AG04450 (cell line): Measurements from ENCODE around the gene ZNF574. TPM values are rescaled to one million over a fixed set of nuclear protein-coding genes. Genes with fewer than 3 reads are reported as not detected.
"Not testable (repeated sequence)": the region's sequence is repeated elsewhere in the genome, so short reads cannot be mapped to it uniquely, and the experiment has no call there.

Experiments
- CTCF ChIA-PET: fragments of 300-600, 350-600 bp; formaldehyde crosslinking; extraction: SDS; loops from one replicate; lab custom pipeline; 2022; ENCODE audit warnings: antibody characterized with exemption, inconsistent platforms; lab: Charles Lee
- POLR2A ChIA-PET: fragments of 350-600 bp; formaldehyde crosslinking; extraction: SDS; loops from one replicate; lab custom pipeline; 2021; ENCODE audit warnings: antibody characterized with exemption, inconsistent platforms; lab: Yijun Ruan, JAX
- DNase-seq: peaks from one replicate; pipeline ENCODE4 v3.0.0-alpha.2; 2011; ENCODE audit warnings: low read depth, low spot score
- H3K27ac ChIP-seq: one replicate; pipeline ENCODE4 v1.5.1; 2012; ENCODE audit warnings: low read depth, low read length, control low read depth
- H3K27me3 ChIP-seq: one replicate; pipeline ENCODE4 v1.6.0; 2012; ENCODE audit warnings: low read length; ENCODE audit not compliant: control insufficient read depth, insufficient read depth
- H3K4me3 ChIP-seq: 2 replicates; pipeline ENCODE4 v1.5.1; 2011; ENCODE audit warnings: mild to moderate bottlenecking, low read depth, low read length, control low read depth
- H3K9me3 ChIP-seq: 2 replicates; pipeline ENCODE4 v1.5.1; 2012; ENCODE audit warnings: low read length; ENCODE audit not compliant: control insufficient read depth, insufficient read depth
- CTCF ChIP-seq: IDR thresholded peaks from 2 replicates; pipeline ENCODE4 v1.5.1; 2011; ENCODE audit warnings: low read depth, low read length, control low read depth, inconsistent platforms
- polyA plus RNA-seq: library from polyadenylated mRNA; depleted of rRNA; stranded (reverse); fragments of >200 nt; gene quantifications from 2 replicates; pipeline ENCODE4 v1.2.3, GENCODE V29; 2011

ZNF574 gene
- polyA plus RNA-seq, 1 experiment = 5.5 TPM

- Histone ChIP-seq H3K27me3 (peaks cover 11% of the 10 kb centered on the region), H3K4me3 (no peak overlapping the region), H3K9me3 (no peaks in the 10 kb centered on the region), H3K27ac (no peak overlapping the region)
- POLR2A ChIA-PET = no interaction called here
- TF ChIP-seq CTCF = no peak
- CTCF ChIA-PET = interaction anchor here (1.8 kb wide), 1 partner anchor 9 kb away, joined by 7 read pairs; no protein-coding TSS in a partner anchor
- DNase-seq = no peak
These were observed 43.5 kb upstream of the ZNF574 start for GRCh38 chr19:42032431-42032830.

- TF ChIP-seq CTCF = no peak
- DNase-seq = no peak
- Histone ChIP-seq H3K27me3 (peaks cover 14% of the 10 kb centered on the region), H3K27ac (no peak overlapping the region), H3K4me3 (no peak overlapping the region), H3K9me3 (no peaks in the 10 kb centered on the region)
- ChIA-PET CTCF (interaction anchor here (1.2 to 2.1 kb wide), 3 partner anchors 10 to 83 kb away, joined by 5 to 8 read pairs (median 7); no protein-coding TSS in a partner anchor), POLR2A (no interaction called here)
These were observed 42.6 kb upstream of the ZNF574 start for GRCh38 chr19:42033413-42033812.

GRCh38 chr19:42034640-42035391 is 41.1 kb upstream of the ZNF574 start:
- POLR2A ChIA-PET = interaction anchor here (0.6 kb wide), 1 partner anchor 18 kb away, joined by 3 read pairs; no protein-coding TSS in a partner anchor
- H3K4me3 ChIP-seq = not testable (repeated sequence)

GRCh38 chr19:42037649-42038048 is 38.3 kb upstream of the ZNF574 start:
- Histone ChIP-seq H3K27me3 (peaks cover 10% of the 10 kb centered on the region), H3K9me3 (no peaks in the 10 kb centered on the region), H3K4me3 (no peak overlapping the region), H3K27ac (no peak overlapping the region)
- no peak for DNase-seq
- ChIA-PET CTCF (interaction anchor here (0.8 kb wide), 1 partner anchor 396 kb away, joined by 3 read pairs; no protein-coding TSS in a partner anchor), POLR2A (no interaction called here)
- TF ChIP-seq CTCF = no peak

More at GRCh38 chr19:42034640-42035391, 41.1 kb upstream of the ZNF574 start:
- not testable (repeated sequence) for H3K9me3 ChIP-seq, H3K27ac ChIP-seq
- CTCF ChIA-PET = interaction anchor here (0.6 to 2.8 kb wide), 41 partner anchors 9 to 1900 kb away, joined by 3 to 25 read pairs (median 5); partner anchors contain the start of genes ERFL and RABAC1
- peaks cover 14% of the 10 kb centered on the region for H3K27me3 ChIP-seq
- DNase-seq = peak; percentile 24
- peak; percentile 85 for TF ChIP-seq CTCF

- peaks cover 14% of the 10 kb centered on the region for H3K27me3 ChIP-seq
- DNase-seq = no peak
- H3K9me3 ChIP-seq = no peaks in the 10 kb centered on the region
- no peak overlapping the region for H3K4me3 ChIP-seq
- no peak overlapping the region for H3K27ac ChIP-seq
- TF ChIP-seq CTCF = no peak
- POLR2A ChIA-PET = no interaction called here
- CTCF ChIA-PET = no interaction called here
These were observed 37.3 kb upstream of the ZNF574 start for GRCh38 chr19:42038666-42039065.
